GM12801 (cell line): ENCODE data around the gene PCSK2.

Source experiments
- CTCF ChIP-seq: IDR thresholded peaks from one replicate; pipeline ENCODE4 v1.5.1; 2011; ENCODE audit warnings: control low read depth; ENCODE audit not compliant: insufficient read length; ENCODE audit errors: extremely low read depth

PCSK2 gene

GRCh38 chr20:17316316-17317038 lies 89.6 kb downstream of the PCSK2 start:
- no peak for TF ChIP-seq CTCF

- TF ChIP-seq CTCF, result no peak
Measured at GRCh38 chr20:17317341-17317740, 90.5 kb downstream of the PCSK2 start.

- TF ChIP-seq CTCF, result no peak
Measured at GRCh38 chr20:17320456-17320855, 93.6 kb downstream of the PCSK2 start.

- no peak for TF ChIP-seq CTCF
Measured at GRCh38 chr20:17326096-17326495, 99.3 kb downstream of the PCSK2 start.

GRCh38 chr20:17327185-17328148 lies 100.6 kb downstream of the PCSK2 start:
- TF ChIP-seq CTCF, result no peak

GRCh38 chr20:17334932-17335331 lies 108.1 kb downstream of the PCSK2 start:
- TF ChIP-seq CTCF, result no peak

GRCh38 chr20:17339000-17339399 lies 112.2 kb downstream of the PCSK2 start:
- no peak for TF ChIP-seq CTCF
